ENCODE measurements around the gene MRPL17.
A peak's percentile ranks its signal among the peaks of the same experiment; 100 is the strongest.

The MRPL17 gene

GRCh38 chr11:6638429-6638828 is 44.7 kb downstream of the MRPL17 start:
- no peaks in the 10 kb centered on the region for H3K9me3 ChIP-seq (ENCODE audit: low read length)
- no peak overlapping the region for H3K9ac ChIP-seq (ENCODE audit: low read length)
- H3K27me3 ChIP-seq (ENCODE audit: control insufficient read depth in 1 of 2, insufficient read depth in 2 of 2, low read length in 2 of 2): no peaks in the 10 kb centered on the region
- no peak overlapping the region for H3K4me3 ChIP-seq (ENCODE audit: low read depth in 1 of 2, low read length in 2 of 2)
- H3K36me3 ChIP-seq (ENCODE audit: insufficient read depth, low read length): peaks cover 24% of the 10 kb centered on the region
- H3K27ac ChIP-seq (ENCODE audit: low read depth, low read length): no peak overlapping the region
- H3K4me1 ChIP-seq (ENCODE audit: insufficient read depth, low read length): peaks cover 55% of the 10 kb centered on the region

- Histone ChIP-seq H3K9me3 (ENCODE audit: low read length) (no peaks in the 10 kb centered on the region), H3K27ac (ENCODE audit: low read depth, low read length) (peak overlapping the region; percentile 20), H3K9ac (ENCODE audit: low read length) (no peak overlapping the region), H3K4me1 (ENCODE audit: insufficient read depth, low read length) (peaks cover 55% of the 10 kb centered on the region), H3K36me3 (ENCODE audit: insufficient read depth, low read length) (peaks cover 30% of the 10 kb centered on the region), H3K4me3 (ENCODE audit: low read depth in 1 of 2, low read length in 2 of 2) (no peak overlapping the region), H3K27me3 (ENCODE audit: control insufficient read depth in 1 of 2, insufficient read depth in 2 of 2, low read length in 2 of 2) (no peaks in the 10 kb centered on the region)
Observed at GRCh38 chr11:6637871-6638270, 45.3 kb downstream of the MRPL17 start.

GRCh38 chr11:6636480-6636879 is 46.7 kb downstream of the MRPL17 start:
- no peak overlapping the region for H3K27ac ChIP-seq (ENCODE audit: low read depth, low read length)
- H3K4me1 ChIP-seq (ENCODE audit: insufficient read depth, low read length): peaks cover 55% of the 10 kb centered on the region
- no peaks in the 10 kb centered on the region for H3K9me3 ChIP-seq (ENCODE audit: low read length)
- H3K36me3 ChIP-seq (ENCODE audit: insufficient read depth, low read length): peaks cover 44% of the 10 kb centered on the region
- H3K4me3 ChIP-seq (ENCODE audit: low read depth in 1 of 2, low read length in 2 of 2): no peak overlapping the region
- H3K27me3 ChIP-seq (ENCODE audit: control insufficient read depth in 1 of 2, insufficient read depth in 2 of 2, low read length in 2 of 2): no peaks in the 10 kb centered on the region
- H3K9ac ChIP-seq (ENCODE audit: low read length): no peak overlapping the region

- Histone ChIP-seq H3K27me3 (ENCODE audit: control insufficient read depth in 1 of 2, insufficient read depth in 2 of 2, low read length in 2 of 2) (no peaks in the 10 kb centered on the region), H3K4me3 (ENCODE audit: low read depth in 1 of 2, low read length in 2 of 2) (no peak overlapping the region), H3K27ac (ENCODE audit: low read depth, low read length) (peak overlapping the region; percentile 67), H3K9me3 (ENCODE audit: low read length) (no peaks in the 10 kb centered on the region), H3K36me3 (ENCODE audit: insufficient read depth, low read length) (peaks cover 44% of the 10 kb centered on the region), H3K9ac (ENCODE audit: low read length) (peak overlapping the region; percentile 23), H3K4me1 (ENCODE audit: insufficient read depth, low read length) (peaks cover 55% of the 10 kb centered on the region)
Observed at GRCh38 chr11:6635082-6635932, 47.8 kb downstream of the MRPL17 start.

GRCh38 chr11:6634534-6634933 is 48.6 kb downstream of the MRPL17 start:
- peak overlapping the region; percentile 67 for H3K27ac ChIP-seq (ENCODE audit: low read depth, low read length)
- H3K4me1 ChIP-seq (ENCODE audit: insufficient read depth, low read length): peaks cover 50% of the 10 kb centered on the region
- H3K27me3 ChIP-seq (ENCODE audit: control insufficient read depth in 1 of 2, insufficient read depth in 2 of 2, low read length in 2 of 2): no peaks in the 10 kb centered on the region
- H3K36me3 ChIP-seq (ENCODE audit: insufficient read depth, low read length): peaks cover 41% of the 10 kb centered on the region
- H3K9me3 ChIP-seq (ENCODE audit: low read length): no peaks in the 10 kb centered on the region
- H3K9ac ChIP-seq (ENCODE audit: low read length): no peak overlapping the region
- H3K4me3 ChIP-seq (ENCODE audit: low read depth in 1 of 2, low read length in 2 of 2): no peak overlapping the region

- Histone ChIP-seq H3K4me3 (ENCODE audit: low read depth in 1 of 2, low read length in 2 of 2) (no peak overlapping the region), H3K4me1 (ENCODE audit: insufficient read depth, low read length) (peaks cover 42% of the 10 kb centered on the region), H3K9ac (ENCODE audit: low read length) (no peak overlapping the region), H3K27ac (ENCODE audit: low read depth, low read length) (no peak overlapping the region), H3K9me3 (ENCODE audit: low read length) (no peaks in the 10 kb centered on the region), H3K27me3 (ENCODE audit: control insufficient read depth in 1 of 2, insufficient read depth in 2 of 2, low read length in 2 of 2) (no peaks in the 10 kb centered on the region), H3K36me3 (ENCODE audit: insufficient read depth, low read length) (peaks cover 47% of the 10 kb centered on the region)
Observed at GRCh38 chr11:6633422-6634408, 49.4 kb downstream of the MRPL17 start.

GRCh38 chr11:6632116-6633073 is 50.7 kb downstream of the MRPL17 start:
- Histone ChIP-seq H3K4me1 (ENCODE audit: insufficient read depth, low read length) (peaks cover 29% of the 10 kb centered on the region), H3K4me3 (ENCODE audit: low read depth in 1 of 2, low read length in 2 of 2) (no peak overlapping the region), H3K9me3 (ENCODE audit: low read length) (no peaks in the 10 kb centered on the region), H3K27ac (ENCODE audit: low read depth, low read length) (no peak overlapping the region), H3K9ac (ENCODE audit: low read length) (no peak overlapping the region), H3K27me3 (ENCODE audit: control insufficient read depth in 1 of 2, insufficient read depth in 2 of 2, low read length in 2 of 2) (no peaks in the 10 kb centered on the region), H3K36me3 (ENCODE audit: insufficient read depth, low read length) (peaks cover 60% of the 10 kb centered on the region)

- no peaks in the 10 kb centered on the region for H3K27me3 ChIP-seq (ENCODE audit: control insufficient read depth in 1 of 2, insufficient read depth in 2 of 2, low read length in 2 of 2)
- no peak overlapping the region for H3K9ac ChIP-seq (ENCODE audit: low read length)
- peaks cover 19% of the 10 kb centered on the region for H3K4me1 ChIP-seq (ENCODE audit: insufficient read depth, low read length)
- H3K9me3 ChIP-seq (ENCODE audit: low read length): no peaks in the 10 kb centered on the region
- H3K36me3 ChIP-seq (ENCODE audit: insufficient read depth, low read length): peaks cover 69% of the 10 kb centered on the region
- H3K27ac ChIP-seq (ENCODE audit: low read depth, low read length): no peak overlapping the region
- H3K4me3 ChIP-seq (ENCODE audit: low read depth in 1 of 2, low read length in 2 of 2): no peak overlapping the region
Observed at GRCh38 chr11:6631361-6631890, 51.7 kb downstream of the MRPL17 start.

- no peaks in the 10 kb centered on the region for H3K9me3 ChIP-seq (ENCODE audit: low read length)
- no peak overlapping the region for H3K9ac ChIP-seq (ENCODE audit: low read length)
- H3K27me3 ChIP-seq (ENCODE audit: control insufficient read depth in 1 of 2, insufficient read depth in 2 of 2, low read length in 2 of 2): no peaks in the 10 kb centered on the region
- peaks cover 76% of the 10 kb centered on the region for H3K36me3 ChIP-seq (ENCODE audit: insufficient read depth, low read length)
- H3K27ac ChIP-seq (ENCODE audit: low read depth, low read length): no peak overlapping the region
- H3K4me3 ChIP-seq (ENCODE audit: low read depth in 1 of 2, low read length in 2 of 2): no peak overlapping the region
- peaks cover 13% of the 10 kb centered on the region for H3K4me1 ChIP-seq (ENCODE audit: insufficient read depth, low read length)
Observed at GRCh38 chr11:6630632-6631291, 52.4 kb downstream of the MRPL17 start.

Measured in muscle layer of colon (tissue), 2 donors.